ENCODE data around the gene CROCC.
"Not testable (repeated sequence)": the region's sequence is repeated elsewhere in the genome, so short reads cannot be mapped to it uniquely, and the experiment has no call there.

CROCC gene

GRCh38 chr1:16925635-16926490, 4.1 kb downstream of the CROCC start:
- Histone ChIP-seq H3K27ac (no peak overlapping the region), H3K4me3 (ENCODE audit: low read depth, low read length) (no peak overlapping the region), H3K36me3 (replicated peaks) (no peaks in the 10 kb centered on the region), H3K27me3 (replicated peaks) (no peaks in the 10 kb centered on the region)
- in situ Hi-C loops (cut with HindIII; ENCODE audit: low pct_ligation_motif_present, low sequenced_read_pairs), result no loop called here
- DNase-seq, result no peak
- no peak for TF ChIP-seq CTCF (IDR thresholded peaks at IDR 0.05; ENCODE audit: low read depth, low read length, missing control alignments)

- Histone ChIP-seq H3K36me3 (replicated peaks) (no peaks in the 10 kb centered on the region), H3K27me3 (replicated peaks) (no peaks in the 10 kb centered on the region), H3K4me3 (ENCODE audit: low read depth, low read length) (no peak overlapping the region), H3K27ac (no peak overlapping the region)
- TF ChIP-seq CTCF (IDR thresholded peaks at IDR 0.05; ENCODE audit: low read depth, low read length, missing control alignments), result no peak
- in situ Hi-C loops (cut with HindIII; ENCODE audit: low pct_ligation_motif_present, low sequenced_read_pairs), result no loop called here
- DNase-seq, result no peak
These were observed 4.9 kb downstream of the CROCC start for GRCh38 chr1:16926491-16927073.

DNA sequence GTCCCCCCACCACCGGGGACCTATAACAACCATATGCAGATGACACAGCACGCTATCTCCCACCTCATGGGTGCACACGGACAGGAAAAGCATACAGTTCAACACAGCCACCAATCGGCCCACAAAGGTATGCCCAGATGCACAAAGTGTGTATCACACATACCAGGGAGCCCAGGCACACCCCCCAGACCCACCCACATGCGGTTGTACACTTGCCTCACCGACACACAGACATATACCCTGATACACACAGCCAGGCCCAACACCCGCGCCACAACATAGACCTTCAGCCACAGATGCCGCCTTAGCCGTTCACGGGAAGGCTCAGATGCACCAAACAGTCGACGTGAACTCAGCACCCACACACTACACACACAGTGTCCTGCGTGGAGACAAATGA, 5.5 kb downstream of the CROCC start:
- Histone ChIP-seq H3K4me3 (ENCODE audit: low read depth, low read length) (no peak overlapping the region), H3K27me3 (replicated peaks) (no peaks in the 10 kb centered on the region), H3K27ac (no peak overlapping the region), H3K36me3 (replicated peaks) (no peaks in the 10 kb centered on the region)
- TF ChIP-seq CTCF (IDR thresholded peaks at IDR 0.05; ENCODE audit: low read depth, low read length, missing control alignments), result no peak
- DNase-seq, result no peak
- in situ Hi-C loops (cut with HindIII; ENCODE audit: low pct_ligation_motif_present, low sequenced_read_pairs), result no loop called here

- TF ChIP-seq CTCF (IDR thresholded peaks at IDR 0.05; ENCODE audit: low read depth, low read length, missing control alignments), result no peak
- H3K27ac ChIP-seq, result no peak overlapping the region
- in situ Hi-C loops (cut with HindIII; ENCODE audit: low pct_ligation_motif_present, low sequenced_read_pairs), result no loop called here
- H3K36me3 ChIP-seq (replicated peaks), result no peaks in the 10 kb centered on the region
- no peaks in the 10 kb centered on the region for H3K27me3 ChIP-seq (replicated peaks)
- no peak for DNase-seq
- H3K4me3 ChIP-seq (ENCODE audit: low read depth, low read length), result no peak overlapping the region
These were observed 6.2 kb downstream of the CROCC start for GRCh38 chr1:16927711-16928485.

GRCh38 chr1:16929146-16930041, 7.7 kb downstream of the CROCC start:
- in situ Hi-C loops (cut with HindIII; ENCODE audit: low pct_ligation_motif_present, low sequenced_read_pairs); H3K4me3 ChIP-seq (ENCODE audit: low read depth, low read length); DNase-seq; H3K27ac ChIP-seq; H3K36me3 ChIP-seq (replicated peaks); H3K27me3 ChIP-seq (replicated peaks): not testable (repeated sequence)

- DNase-seq; H3K27me3 ChIP-seq (replicated peaks); H3K27ac ChIP-seq; in situ Hi-C loops (cut with HindIII; ENCODE audit: low pct_ligation_motif_present, low sequenced_read_pairs); H3K36me3 ChIP-seq (replicated peaks); H3K4me3 ChIP-seq (ENCODE audit: low read depth, low read length): not testable (repeated sequence)
These were observed 9.6 kb downstream of the CROCC start for GRCh38 chr1:16931206-16931934.

DNA sequence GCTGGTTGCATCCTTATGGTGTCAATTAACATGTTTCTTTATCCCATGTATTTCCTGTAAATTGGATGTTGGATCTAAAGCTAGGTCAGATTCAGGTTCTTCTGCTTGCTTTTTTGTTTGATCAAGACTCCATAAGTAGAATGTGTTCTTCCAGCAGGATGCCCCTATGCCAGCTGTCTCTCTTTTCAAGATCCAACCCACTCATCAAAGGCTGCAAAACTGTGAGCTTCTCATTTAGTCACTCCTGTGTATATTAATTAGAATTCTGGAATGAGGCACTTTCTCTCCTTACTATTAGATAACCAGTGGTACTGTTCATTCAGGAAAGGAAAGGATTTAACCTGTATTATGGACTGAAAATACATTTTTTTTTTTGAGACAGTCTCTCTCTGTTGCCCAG, 12.2 kb downstream of the CROCC start:
- H3K27me3 ChIP-seq (replicated peaks); in situ Hi-C loops (cut with HindIII; ENCODE audit: low pct_ligation_motif_present, low sequenced_read_pairs); H3K4me3 ChIP-seq (ENCODE audit: low read depth, low read length); DNase-seq; H3K27ac ChIP-seq; H3K36me3 ChIP-seq (replicated peaks): not testable (repeated sequence)

DNA sequence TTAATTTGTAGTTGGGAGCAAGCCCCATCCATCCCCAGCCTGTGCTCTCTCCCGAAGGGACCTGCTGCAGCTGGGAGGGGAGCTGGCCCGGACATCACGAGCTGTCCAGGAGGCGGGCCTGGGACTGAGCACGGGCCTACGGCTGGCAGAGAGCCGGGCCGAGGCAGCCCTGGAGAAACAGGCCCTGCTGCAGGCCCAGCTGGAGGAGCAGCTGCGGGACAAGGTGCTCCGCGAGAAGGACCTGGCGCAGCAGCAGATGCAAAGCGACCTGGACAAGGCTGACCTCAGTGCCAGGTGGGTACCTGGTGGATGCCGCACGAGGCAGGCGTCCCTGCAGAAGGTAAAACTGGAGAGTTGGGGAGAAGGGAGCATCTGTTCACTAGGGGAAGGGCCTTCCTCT, 14.8 kb downstream of the CROCC start:
- in situ Hi-C loops (cut with HindIII; ENCODE audit: low pct_ligation_motif_present, low sequenced_read_pairs); DNase-seq; H3K36me3 ChIP-seq (replicated peaks); H3K4me3 ChIP-seq (ENCODE audit: low read depth, low read length); H3K27ac ChIP-seq; H3K27me3 ChIP-seq (replicated peaks): not testable (repeated sequence)

All from brain microvascular endothelial cell (primary cell).